ES-I3 (cell line): ENCODE data around the gene UBE2E1.

ENCODE experiments used
- H3K36me3 ChIP-seq: 2 replicates; pipeline ENCODE4 v1.6.1; 2013; ENCODE audit warnings: mild to moderate bottlenecking, low read length, control low read depth, moderate library complexity; ENCODE audit not compliant: insufficient read depth
- H3K4me1 ChIP-seq: 2 replicates; pipeline ENCODE4 v1.6.1; 2013; ENCODE audit warnings: mild to moderate bottlenecking, control low read depth, low read length; ENCODE audit not compliant: insufficient read depth
- H3K9ac ChIP-seq: 2 replicates; pipeline ENCODE4 v1.6.1; 2013; ENCODE audit warnings: low read depth, mild to moderate bottlenecking, low read length, moderate library complexity
- H3K9me3 ChIP-seq: 2 replicates; pipeline ENCODE4 v1.6.1; 2013; ENCODE audit warnings: mild to moderate bottlenecking, low read length, moderate library complexity; ENCODE audit not compliant: control insufficient read depth, insufficient read depth

Gene UBE2E1

GRCh38 chr3:23820888-23821287 is 15.1 kb downstream of the UBE2E1 start:
- no peak overlapping the region for H3K9ac ChIP-seq
- peaks cover 32% of the 10 kb centered on the region for H3K4me1 ChIP-seq
- H3K36me3 ChIP-seq = no peaks in the 10 kb centered on the region
- H3K9me3 ChIP-seq = no peaks in the 10 kb centered on the region

GRCh38 chr3:23821858-23822257 is 16.1 kb downstream of the UBE2E1 start:
- Histone ChIP-seq H3K9me3 (no peaks in the 10 kb centered on the region), H3K36me3 (no peaks in the 10 kb centered on the region), H3K9ac (no peak overlapping the region), H3K4me1 (peaks cover 32% of the 10 kb centered on the region)

GRCh38 chr3:23822559-23822958 is 16.8 kb downstream of the UBE2E1 start:
- peaks cover 32% of the 10 kb centered on the region for H3K4me1 ChIP-seq
- H3K9me3 ChIP-seq = no peaks in the 10 kb centered on the region
- H3K36me3 ChIP-seq = no peaks in the 10 kb centered on the region

GRCh38 chr3:23823620-23824019 is 17.9 kb downstream of the UBE2E1 start:
- Histone ChIP-seq H3K9me3 (no peaks in the 10 kb centered on the region), H3K4me1 (peaks cover 32% of the 10 kb centered on the region), H3K36me3 (no peaks in the 10 kb centered on the region), H3K9ac (no peak overlapping the region)

More at GRCh38 chr3:23822559-23822958, 16.8 kb downstream of the UBE2E1 start:
- no peak overlapping the region for H3K9ac ChIP-seq

- Histone ChIP-seq H3K4me1 (peaks cover 28% of the 10 kb centered on the region), H3K9ac (no peak overlapping the region), H3K9me3 (no peaks in the 10 kb centered on the region), H3K36me3 (no peaks in the 10 kb centered on the region)
Measured at GRCh38 chr3:23824699-23825444, 19.1 kb downstream of the UBE2E1 start.

- peaks cover 22% of the 10 kb centered on the region for H3K4me1 ChIP-seq
- H3K36me3 ChIP-seq = no peaks in the 10 kb centered on the region
- no peaks in the 10 kb centered on the region for H3K9me3 ChIP-seq
- H3K9ac ChIP-seq = no peak overlapping the region
Measured at GRCh38 chr3:23825802-23826201, 20.0 kb downstream of the UBE2E1 start.

- Histone ChIP-seq H3K9me3 (no peaks in the 10 kb centered on the region), H3K4me1 (peaks cover 22% of the 10 kb centered on the region), H3K9ac (no peak overlapping the region), H3K36me3 (no peaks in the 10 kb centered on the region)
Measured at GRCh38 chr3:23826382-23827064, 20.8 kb downstream of the UBE2E1 start.

GRCh38 chr3:23829242-23829934 is 23.6 kb downstream of the UBE2E1 start:
- Histone ChIP-seq H3K9me3 (no peaks in the 10 kb centered on the region), H3K4me1 (peaks cover 15% of the 10 kb centered on the region), H3K9ac (no peak overlapping the region), H3K36me3 (no peaks in the 10 kb centered on the region)

- peaks cover 4% of the 10 kb centered on the region; the same call in 1 of the 2 replicates for H3K4me1 ChIP-seq
- no peaks in the 10 kb centered on the region for H3K9me3 ChIP-seq
- no peaks in the 10 kb centered on the region for H3K36me3 ChIP-seq
- no peak overlapping the region for H3K9ac ChIP-seq
Measured at GRCh38 chr3:23830869-23831484, 25.2 kb downstream of the UBE2E1 start.

- Histone ChIP-seq H3K9me3 (no peaks in the 10 kb centered on the region), H3K9ac (no peak overlapping the region), H3K4me1 (peaks cover 4% of the 10 kb centered on the region; the same call in 1 of the 2 replicates), H3K36me3 (no peaks in the 10 kb centered on the region)
Measured at GRCh38 chr3:23831517-23832394, 26.0 kb downstream of the UBE2E1 start.

GRCh38 chr3:23832523-23832922 is 26.8 kb downstream of the UBE2E1 start:
- H3K4me1 ChIP-seq = peaks cover 4% of the 10 kb centered on the region; the same call in 1 of the 2 replicates
- no peak overlapping the region for H3K9ac ChIP-seq
- H3K9me3 ChIP-seq = no peaks in the 10 kb centered on the region
- H3K36me3 ChIP-seq = no peaks in the 10 kb centered on the region

GRCh38 chr3:23834082-23834870 is 28.5 kb downstream of the UBE2E1 start:
- Histone ChIP-seq H3K9me3 (no peaks in the 10 kb centered on the region), H3K36me3 (no peaks in the 10 kb centered on the region), H3K9ac (no peak overlapping the region), H3K4me1 (peaks cover 4% of the 10 kb centered on the region; the same call in 1 of the 2 replicates)

- H3K9me3 ChIP-seq = no peaks in the 10 kb centered on the region
- peaks cover 4% of the 10 kb centered on the region; the same call in 1 of the 2 replicates for H3K4me1 ChIP-seq
- no peaks in the 10 kb centered on the region for H3K36me3 ChIP-seq
- no peak overlapping the region for H3K9ac ChIP-seq
Measured at GRCh38 chr3:23835087-23835486, 29.3 kb downstream of the UBE2E1 start.
